HT1080 (cell line): ENCODE data around the gene LIN9. TPM values are rescaled to one million over a fixed set of nuclear protein-coding genes. Genes with fewer than 3 reads are reported as not detected.
"Not testable (repeated sequence)": the region's sequence is repeated elsewhere in the genome, so short reads cannot be mapped to it uniquely, and the experiment has no call there.

ENCODE experiments used
- DNase-seq: peaks from one replicate; pipeline ENCODE4 v3.0.0-alpha.2; 2015; ENCODE audit warnings: low read depth
- total RNA-seq: library from RNA; depleted of rRNA; stranded (reverse); fragments of >200 nt; shearing (Covaris generic); gene quantifications from 2 replicates; pipeline ENCODE4 v1.2.3, GENCODE V29; 2014

LIN9 gene
- total RNA-seq, 1 experiment from 2014 or later, result 12.1 TPM

GRCh38 chr1:226212545-226212944 is 96.4 kb downstream of the LIN9 start:
- no peak for DNase-seq

GRCh38 chr1:226211181-226211821 is 97.7 kb downstream of the LIN9 start:
- DNase-seq, result no peak

- DNase-seq, result no peak
Observed at GRCh38 chr1:226210571-226211176, 98.3 kb downstream of the LIN9 start.

GRCh38 chr1:226209307-226210059 is 99.5 kb downstream of the LIN9 start:
- DNase-seq, result no peak

- DNase-seq, result no peak
Observed at GRCh38 chr1:226207048-226207447, 101.9 kb downstream of the LIN9 start.

- DNase-seq, result no peak
Observed at GRCh38 chr1:226204198-226204597, 104.8 kb downstream of the LIN9 start.

GRCh38 chr1:226203655-226204054 is 105.3 kb downstream of the LIN9 start:
- no peak for DNase-seq

DNA sequence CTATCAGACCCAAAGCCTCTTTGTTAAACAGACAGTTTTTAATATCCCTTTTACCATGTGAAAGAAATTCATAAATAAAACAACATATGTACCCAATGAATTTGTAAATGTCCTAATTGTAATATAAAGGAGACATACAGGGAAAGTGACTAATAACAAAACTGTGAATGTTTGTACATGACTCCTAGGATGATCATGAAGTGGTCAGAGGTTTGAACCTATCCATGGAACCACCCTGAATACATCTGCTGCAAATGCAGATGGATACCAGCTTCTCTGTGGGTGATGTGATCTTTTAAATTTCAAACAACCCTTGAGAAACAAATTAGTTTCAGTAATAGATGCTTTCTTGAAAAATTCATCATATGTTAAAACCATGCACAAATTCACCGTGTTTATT is 105.7 kb downstream of the LIN9 start:
- no peak for DNase-seq

GRCh38 chr1:226202666-226203065 is 106.3 kb downstream of the LIN9 start:
- not testable (repeated sequence) for DNase-seq

DNA sequence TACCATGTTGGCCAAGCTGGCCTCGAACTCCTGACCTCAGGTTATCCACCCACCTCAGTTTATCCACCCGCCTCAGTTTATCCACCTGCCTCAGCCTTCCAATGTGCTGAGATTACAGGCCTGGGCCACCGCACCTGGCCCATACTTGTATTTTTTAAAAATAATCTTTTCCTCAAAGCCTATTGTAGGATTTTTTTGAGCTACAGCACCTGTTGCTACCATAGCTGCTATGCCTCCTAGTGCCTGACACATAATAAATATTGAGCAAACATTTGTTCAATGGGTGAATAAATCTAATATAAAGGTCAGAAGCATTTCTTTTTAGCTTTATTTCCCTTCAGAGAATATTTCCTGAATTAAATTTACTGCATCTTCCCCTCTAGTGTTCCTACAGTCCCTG is 106.7 kb downstream of the LIN9 start:
- no peak for DNase-seq

GRCh38 chr1:226201029-226201593 is 107.9 kb downstream of the LIN9 start:
- DNase-seq, result no peak

DNA sequence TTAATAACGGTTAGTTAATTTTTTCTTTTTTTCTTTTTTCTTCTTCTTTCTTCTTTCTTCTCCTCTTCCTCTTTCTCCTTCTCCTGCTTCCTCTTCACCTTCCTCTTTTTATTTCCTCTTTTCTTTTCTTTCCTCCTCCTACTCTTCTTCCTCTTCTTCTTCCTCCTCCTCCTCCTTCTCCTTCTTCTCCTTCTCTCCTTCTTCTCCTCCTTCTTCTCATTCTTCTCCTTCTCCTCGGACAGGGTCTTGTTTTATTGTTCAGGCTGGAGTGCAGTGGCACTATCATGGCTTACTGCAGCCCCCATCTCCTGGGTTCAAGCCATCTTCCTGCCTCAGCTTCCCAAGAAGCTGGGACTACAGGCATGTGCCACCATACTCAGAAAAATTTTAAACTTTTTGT is 109.0 kb downstream of the LIN9 start:
- no peak for DNase-seq

GRCh38 chr1:226195144-226195543 is 113.8 kb downstream of the LIN9 start:
- no peak for DNase-seq

- no peak for DNase-seq
Observed at GRCh38 chr1:226187380-226187779, 121.6 kb downstream of the LIN9 start.

DNA sequence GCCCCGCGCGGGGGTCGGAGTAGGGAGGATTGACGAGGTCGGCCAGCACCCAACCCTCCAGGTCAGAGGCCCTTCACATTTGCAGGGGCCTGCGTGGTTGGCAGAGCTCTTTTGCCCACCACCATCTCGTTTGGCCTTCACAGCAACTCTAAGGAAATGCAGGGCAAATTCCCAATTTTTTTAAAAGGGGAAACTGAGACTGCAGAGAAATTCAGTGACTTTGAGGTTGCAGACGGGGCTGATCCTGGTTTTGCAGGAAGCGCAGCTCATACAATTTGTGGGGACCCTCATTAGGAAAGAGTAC is 122.0 kb downstream of the LIN9 start:
- DNase-seq, result no peak

DNA sequence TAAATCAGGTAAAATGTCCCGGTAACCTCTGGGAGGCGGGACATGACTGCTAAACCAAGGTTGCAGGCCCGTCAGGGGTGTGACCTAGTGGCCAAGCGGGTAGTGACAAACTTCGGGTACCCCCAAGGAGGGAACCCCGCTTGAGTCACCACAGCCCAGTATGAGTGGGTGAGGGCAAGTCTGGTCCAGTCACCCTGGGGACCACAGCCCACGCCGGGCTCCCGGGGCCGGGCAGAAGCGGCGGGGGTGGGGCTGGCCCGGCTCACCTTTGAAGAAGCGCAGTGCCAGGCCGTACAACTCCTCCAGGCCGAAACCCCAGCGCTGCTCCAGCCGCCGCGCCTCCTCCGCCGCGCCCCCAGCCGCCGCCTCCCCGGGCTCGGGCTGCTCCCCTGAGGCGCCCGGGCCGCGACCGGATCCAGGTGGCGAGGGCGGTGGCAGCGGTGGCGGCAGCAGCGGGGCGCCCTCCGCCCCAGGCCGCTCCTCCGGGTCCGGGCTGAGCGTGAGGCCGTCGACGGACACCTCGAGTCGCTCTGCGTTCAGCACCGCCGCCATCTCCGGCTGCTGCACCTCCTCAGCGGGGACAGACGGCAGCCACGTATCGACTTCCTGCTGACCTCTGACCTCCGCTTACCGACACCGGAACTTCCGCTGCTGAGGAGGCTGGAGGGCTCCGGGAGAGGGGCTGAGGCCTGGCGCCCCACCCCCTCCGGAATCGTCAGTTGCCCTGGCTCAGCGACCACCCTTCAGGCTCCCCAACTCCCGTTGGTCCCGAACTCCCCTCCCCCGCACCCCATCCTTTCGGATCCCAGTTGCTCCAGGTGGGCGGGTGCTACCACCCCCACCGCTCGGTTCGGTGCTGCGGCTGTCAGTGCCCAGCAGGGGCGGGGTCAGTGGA is 122.6 kb downstream of the LIN9 start, which contains the start of gene ACBD3:
ACBD3 (minus strand) TSS at position 618 of the 895 bp plus-strand sequence; CDS start at position 552, 66 bp downstream.
- DNase-seq, result peak; percentile 78

DNA sequence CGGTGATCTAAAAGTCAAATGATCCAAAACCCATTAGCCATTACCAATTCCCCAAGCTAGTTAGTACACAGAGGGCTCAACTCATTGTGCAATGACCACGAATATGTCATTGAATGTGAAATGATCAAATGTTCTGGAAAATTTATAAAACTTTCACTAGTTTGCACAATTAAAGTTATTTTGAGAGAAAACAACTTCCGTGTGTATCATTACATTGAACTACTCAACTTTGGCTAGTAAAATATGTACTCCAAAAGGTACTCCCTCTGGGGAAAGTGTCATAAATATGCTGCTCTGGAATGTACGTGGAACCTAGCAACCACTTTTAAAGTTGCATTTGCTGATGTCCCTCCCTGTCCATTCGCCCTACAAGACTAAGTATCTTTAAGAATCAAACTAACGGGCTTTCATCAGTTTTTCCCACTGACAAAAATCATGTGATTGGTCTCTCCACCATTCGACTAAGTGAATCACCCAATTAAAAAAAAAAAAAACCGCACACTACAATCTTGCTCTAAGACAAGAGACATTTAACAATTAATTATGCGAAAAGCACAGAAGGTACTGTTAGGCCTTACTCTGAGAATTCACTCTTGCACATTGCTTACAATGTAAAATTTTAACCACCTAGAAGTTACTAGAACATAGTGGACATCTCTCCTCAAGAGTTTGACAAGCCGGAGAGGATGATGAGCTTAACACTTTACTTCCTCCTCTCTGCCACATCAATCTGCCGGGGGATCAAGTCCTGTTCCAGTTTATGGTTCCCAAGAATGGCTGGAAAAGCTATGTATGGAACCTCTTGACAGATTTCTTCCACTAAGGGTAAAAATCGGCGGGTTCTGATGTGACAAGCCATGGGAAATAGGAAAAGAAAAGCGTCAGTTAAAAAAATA is 123.6 kb downstream of the LIN9 start:
- peak; percentile 34 for DNase-seq

GRCh38 chr1:226181996-226182714 is 126.8 kb downstream of the LIN9 start:
- peak; percentile 71 for DNase-seq
